Measurements from ENCODE around the gene P4HA2.

DNA sequence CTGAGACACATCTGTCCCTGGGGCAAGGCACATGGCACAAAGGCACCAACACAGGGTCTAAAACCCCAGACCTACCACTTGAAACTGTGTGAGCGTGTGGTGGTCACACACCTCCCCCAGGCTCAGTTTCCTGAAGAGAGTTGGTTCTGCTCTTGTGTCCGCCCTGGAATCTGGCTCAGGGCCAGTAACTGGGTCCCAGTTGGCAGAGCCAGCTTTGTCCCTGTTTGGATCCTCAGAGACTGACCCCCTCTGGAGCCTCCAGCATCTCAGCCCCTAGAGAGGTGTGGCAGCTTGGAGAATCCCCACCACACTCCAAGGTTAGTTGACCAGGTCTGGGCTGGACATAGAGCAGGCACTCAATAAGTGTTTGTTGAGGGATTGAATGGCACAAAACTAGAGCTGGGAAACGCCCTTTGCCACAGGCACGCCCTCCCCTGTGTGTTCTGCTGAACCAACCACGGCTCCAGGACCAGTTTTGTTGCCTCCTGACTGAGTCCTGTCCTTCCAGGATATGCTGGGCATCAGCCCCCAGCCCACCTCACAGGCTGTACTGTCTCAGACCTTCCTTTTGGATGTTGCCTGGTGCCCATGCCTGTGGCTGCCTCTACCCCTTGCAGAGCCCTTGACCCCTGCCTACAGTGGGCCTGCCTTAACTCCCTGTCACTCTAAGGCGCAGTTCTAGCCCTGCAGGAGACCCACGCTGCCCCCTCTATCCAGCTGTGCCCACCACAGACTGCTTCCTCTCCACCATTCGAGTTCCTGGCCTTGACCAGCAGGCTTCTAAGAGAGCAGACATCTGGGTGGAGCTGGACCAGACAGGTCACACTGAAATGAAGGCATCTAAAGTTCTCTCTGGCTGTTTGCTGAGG lies 26.0 kb upstream of the P4HA2 start:
- TF ChIP-seq, protein P1, sequence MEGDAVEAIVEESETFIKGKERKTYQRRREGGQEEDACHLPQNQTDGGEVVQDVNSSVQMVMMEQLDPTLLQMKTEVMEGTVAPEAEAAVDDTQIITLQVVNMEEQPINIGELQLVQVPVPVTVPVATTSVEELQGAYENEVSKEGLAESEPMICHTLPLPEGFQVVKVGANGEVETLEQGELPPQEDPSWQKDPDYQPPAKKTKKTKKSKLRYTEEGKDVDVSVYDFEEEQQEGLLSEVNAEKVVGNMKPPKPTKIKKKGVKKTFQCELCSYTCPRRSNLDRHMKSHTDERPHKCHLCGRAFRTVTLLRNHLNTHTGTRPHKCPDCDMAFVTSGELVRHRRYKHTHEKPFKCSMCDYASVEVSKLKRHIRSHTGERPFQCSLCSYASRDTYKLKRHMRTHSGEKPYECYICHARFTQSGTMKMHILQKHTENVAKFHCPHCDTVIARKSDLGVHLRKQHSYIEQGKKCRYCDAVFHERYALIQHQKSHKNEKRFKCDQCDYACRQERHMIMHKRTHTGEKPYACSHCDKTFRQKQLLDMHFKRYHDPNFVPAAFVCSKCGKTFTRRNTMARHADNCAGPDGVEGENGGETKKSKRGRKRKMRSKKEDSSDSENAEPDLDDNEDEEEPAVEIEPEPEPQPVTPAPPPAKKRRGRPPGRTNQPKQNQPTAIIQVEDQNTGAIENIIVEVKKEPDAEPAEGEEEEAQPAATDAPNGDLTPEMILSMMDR (IDR thresholded peaks at IDR 0.05; ENCODE audit: low read depth, low read length) = no peak
- TF ChIP-seq MYC (IDR thresholded peaks at IDR 0.05; ENCODE audit: low read depth, low read length) (no peak), POLR2A (IDR thresholded peaks at IDR 0.05; ENCODE audit: extremely low read depth, insufficient read length) (no peak)
